HG03571 (cell line): ENCODE data around the gene HNRNPH3.

Source experiments
- ATAC-seq: cut with Tn5 transposase; IDR thresholded peaks from one replicate; pipeline ENCODE4 v1.9.1; 2021; ENCODE audit not compliant: unreplicated experiment

Gene HNRNPH3

GRCh38 chr10:68330852-68331454 is 911 bp upstream of the HNRNPH3 start:
- no peak for ATAC-seq

DNA sequence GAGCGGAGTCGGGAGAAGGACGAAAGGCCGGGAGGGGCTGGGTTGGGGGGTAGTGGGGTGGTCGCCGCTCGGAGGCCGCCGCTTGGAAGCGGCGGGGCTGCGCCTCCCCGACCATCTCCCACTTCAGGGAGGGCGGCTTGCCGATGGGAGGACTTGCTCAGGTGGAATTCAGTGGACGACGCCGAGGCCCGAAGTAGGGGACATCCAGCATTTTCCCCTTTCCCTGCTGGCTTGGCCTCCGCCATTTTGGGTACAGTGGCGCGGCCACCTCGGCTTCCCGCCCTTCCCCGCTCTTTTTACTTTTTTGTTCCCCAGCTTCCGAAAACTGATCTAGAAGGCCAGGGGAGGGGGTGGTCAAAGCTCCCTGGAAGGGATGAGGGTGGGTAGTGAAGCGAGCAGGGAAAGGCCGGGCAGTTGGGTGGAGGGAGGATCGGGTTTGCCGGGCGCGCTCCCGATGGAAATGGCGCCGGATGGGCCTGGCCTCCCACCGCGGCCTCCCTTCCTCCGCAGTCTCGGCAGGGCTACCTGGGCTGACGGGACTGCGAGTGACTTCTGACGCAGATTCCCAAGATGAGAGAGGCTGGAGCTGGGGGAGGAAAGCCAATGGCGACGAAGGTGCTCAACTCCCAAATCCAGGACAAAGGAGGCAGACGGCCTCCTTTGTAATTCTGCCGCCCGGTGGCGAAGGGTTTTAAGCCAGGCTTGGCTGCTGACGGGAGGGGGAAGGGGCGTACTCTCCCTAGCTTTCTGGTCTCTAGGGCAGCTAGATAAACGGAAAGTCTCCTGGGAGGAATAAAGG is 594 bp downstream of the HNRNPH3 start, which contains the start of gene PBLD:
PBLD (minus strand) TSS at position 670 of the 799 bp plus-strand sequence. CDS start 26,084 bp downstream, outside the sequence.
- peak; percentile 16 for ATAC-seq

DNA sequence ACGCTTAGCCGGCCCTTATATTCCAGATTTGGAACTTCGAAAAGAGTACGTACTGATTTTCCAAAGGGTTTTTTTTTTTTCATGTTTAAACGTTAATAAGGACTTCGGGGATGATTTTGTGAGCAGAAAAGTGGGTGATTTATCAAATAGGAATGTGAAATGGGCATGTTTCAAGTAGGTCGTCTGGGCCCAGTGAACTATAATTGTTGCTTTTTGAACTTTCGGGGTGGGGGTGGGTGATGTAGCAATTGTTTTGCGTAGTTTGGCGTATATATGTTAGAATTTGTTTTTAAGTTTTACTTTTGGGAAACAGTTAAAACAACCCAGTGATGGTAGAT is 1.2 kb downstream of the HNRNPH3 start:
- ATAC-seq: no peak

DNA sequence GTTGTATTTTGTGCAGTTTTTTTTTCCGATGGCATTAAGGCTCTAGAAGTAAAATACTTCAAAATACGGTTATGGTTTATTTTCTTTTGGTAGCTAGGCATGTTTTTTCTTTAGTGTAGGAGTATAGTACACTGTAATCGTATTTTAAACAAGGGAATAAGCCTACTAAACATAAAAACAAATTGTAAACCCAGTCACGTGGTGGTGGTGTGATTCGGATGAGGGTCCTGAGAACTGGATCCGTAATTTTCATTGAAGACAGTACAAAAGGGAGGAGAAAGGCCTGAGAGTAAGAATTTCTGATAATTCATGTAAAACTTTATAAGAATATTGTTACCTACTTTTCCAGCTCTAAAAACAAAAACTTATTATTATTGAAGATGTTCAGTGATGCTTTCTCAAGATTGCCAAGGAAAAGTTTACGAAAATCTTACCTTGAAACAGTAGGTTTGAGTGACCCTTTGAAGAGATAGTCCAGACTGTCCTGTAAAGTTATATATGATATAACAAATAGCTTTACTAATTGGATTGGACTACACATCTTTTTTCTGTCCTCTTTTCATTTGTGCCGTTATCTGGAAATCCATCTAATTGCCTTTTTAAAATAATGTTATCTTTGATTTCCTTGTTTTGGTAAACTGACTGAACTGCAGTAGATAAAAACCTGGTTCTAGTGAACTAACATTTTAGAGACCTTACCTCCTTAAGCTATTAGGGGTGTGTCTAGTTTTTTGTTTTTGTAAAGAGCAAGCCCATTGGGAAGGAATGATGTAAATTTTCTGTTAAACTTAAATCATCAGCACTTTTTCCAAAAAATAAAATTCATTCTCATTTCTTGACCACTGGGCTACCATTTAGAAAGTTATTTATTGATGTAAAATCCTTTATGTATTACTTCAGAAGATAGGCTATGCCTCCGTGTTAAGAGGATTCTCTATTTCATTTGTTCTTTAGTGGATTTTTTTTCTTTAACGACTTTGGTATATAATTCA is 1.9 kb downstream of the HNRNPH3 start:
- no peak for ATAC-seq

- ATAC-seq: no peak
These were observed 3.0 kb downstream of the HNRNPH3 start for GRCh38 chr10:68334672-68335467.

DNA sequence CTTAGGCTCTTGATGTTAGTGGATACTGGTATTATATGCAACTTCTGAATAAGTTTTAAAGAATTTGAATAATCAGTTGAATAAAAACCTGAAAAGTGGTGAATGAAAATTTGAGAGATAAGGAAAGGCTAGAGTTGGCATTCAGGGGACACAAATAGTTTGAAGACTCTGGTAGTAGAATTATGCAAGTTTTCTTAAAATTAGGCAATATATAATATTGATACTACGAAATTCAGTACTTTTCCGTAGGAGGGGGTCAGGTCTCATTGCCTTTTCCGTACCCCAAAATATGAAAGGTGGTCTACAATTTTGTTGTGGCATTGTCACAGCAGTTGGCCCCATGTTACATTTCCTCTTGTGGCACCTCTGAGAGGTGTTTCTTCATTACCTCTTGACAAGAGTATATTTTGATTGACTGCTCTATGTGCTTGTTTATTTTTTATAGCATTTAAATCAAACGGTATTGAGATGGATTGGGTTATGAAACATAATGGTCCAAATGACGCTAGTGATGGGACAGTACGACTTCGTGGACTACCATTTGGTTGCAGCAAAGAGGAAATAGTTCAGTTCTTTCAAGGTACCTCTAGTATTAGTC is 5.0 kb downstream of the HNRNPH3 start:
- ATAC-seq: no peak

GRCh38 chr10:68340358-68341080 is 8.7 kb downstream of the HNRNPH3 start:
- ATAC-seq: no peak

- ATAC-seq: no peak
These were observed 11.1 kb downstream of the HNRNPH3 start for GRCh38 chr10:68342909-68343516.

GRCh38 chr10:68345621-68346020 is 13.8 kb downstream of the HNRNPH3 start:
- no peak for ATAC-seq

DNA sequence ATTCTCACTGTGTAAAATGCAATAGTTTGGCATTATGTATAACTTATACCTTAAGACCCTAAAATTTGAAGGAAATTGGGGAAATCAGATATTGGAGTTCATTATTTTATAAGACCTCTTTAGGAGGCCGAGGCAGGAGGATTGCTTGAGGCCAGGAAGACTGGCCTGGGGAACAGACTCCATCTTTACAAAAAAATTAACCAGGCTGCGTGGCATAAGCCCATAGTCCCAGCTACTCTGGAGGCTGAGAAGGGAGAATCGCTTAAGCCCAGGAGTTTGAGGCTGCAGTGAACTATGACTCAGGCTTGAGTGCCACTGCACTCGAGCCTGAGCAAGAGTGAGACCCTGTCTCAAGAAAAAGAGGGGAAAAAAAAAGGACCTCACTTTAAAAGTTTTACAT is 14.9 kb downstream of the HNRNPH3 start:
- no peak for ATAC-seq

DNA sequence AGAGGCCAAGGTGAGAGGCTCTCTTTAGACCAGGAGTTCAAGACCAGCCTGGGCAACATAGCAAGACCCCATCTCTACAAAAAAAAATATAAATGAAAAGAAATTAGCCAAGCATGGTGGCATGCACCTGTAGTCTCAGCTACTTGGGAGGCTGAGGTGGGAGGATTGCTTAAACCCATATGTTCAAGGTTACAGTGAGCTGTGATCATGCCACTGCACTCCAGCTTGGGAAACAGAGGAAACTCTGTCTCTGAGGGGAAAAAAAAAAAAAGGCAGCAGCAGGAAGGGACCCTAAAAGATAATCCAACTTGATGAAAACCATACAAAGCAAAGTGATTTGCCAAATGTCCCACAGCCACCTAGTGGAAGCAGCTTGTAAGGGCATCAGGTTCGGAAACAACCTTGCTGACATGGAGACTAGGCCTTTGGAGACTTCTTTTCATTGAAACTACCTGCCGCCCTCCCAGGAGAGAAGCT is 16.4 kb downstream of the HNRNPH3 start:
- no peak for ATAC-seq

DNA sequence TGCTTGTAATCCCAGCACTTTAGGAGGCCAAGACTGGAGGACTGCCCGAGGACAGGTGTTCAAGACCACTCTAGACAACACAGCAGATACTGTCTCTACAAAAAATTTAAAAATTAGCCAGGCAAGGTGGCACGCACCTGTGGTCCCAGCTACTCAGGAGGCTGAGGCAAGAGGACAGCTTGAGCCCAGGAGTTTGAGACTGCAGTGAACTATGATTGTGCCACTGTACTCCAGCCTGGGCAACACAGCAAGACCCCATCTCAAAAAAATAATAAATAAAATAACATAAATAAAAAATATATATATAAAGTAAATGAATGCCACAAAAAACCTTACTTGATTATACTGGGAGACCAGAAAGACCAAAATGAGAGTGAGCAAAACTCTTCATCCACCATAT is 21.7 kb downstream of the HNRNPH3 start:
- ATAC-seq: no peak

- no peak for ATAC-seq
These were observed 27.3 kb downstream of the HNRNPH3 start for GRCh38 chr10:68359189-68359588.

- ATAC-seq: no peak
These were observed 30.7 kb downstream of the HNRNPH3 start for GRCh38 chr10:68362590-68362989.

DNA sequence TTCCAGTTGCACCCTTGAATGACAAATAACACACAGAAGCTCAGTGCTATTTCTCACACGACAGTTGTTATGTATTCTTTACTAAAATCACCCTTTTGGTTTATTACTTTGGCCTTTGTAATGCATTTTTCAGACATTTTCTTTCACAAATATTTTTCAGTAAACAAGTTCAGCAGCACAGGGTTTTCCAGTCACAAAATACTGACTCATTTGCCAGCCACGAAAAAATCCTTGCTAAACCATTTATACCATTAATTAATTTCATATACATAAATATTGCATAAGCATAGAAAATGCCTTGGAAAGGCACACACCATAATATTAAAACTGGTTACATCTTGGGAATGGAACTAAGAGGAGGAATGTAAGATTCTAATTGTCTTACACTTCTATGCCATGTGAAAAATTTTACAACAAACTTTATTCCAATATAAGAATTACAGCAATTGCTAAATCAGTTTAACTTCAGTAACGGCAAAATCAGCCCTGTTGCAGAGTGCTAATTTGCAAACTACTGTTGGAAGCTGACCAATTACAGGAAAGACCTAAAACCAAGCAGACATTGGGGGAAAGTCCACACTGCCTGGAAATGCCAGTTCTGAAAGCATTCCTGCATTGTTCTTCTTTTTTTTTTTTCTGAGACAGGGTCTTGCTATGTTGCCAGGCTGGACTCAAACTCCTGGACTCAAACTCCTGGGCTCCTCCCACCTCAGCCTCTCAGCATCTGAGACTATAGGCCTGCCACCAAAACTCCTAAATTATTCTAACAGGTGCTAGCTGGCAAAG is 32.4 kb downstream of the HNRNPH3 start:
- ATAC-seq: no peak

DNA sequence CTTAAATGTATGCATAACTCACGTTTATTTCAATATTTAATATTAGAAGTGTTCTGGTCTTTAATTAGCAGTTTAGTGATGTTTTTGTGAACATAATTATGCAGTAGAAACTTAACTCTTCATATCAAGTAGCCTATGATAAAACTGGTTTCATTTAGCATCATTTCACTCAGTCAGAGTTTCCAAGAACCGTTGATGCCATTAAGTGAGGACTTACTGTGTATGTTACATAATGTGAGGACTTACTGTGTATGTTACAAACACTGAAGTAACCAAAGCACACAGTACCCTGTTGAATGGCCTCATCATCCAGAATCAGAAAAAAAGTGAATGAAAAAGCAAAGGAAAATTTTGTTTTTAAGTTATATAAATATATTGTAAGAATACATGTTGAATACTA is 33.7 kb downstream of the HNRNPH3 start:
- ATAC-seq: no peak

- ATAC-seq: no peak
These were observed 34.7 kb downstream of the HNRNPH3 start for GRCh38 chr10:68366600-68366999.

DNA sequence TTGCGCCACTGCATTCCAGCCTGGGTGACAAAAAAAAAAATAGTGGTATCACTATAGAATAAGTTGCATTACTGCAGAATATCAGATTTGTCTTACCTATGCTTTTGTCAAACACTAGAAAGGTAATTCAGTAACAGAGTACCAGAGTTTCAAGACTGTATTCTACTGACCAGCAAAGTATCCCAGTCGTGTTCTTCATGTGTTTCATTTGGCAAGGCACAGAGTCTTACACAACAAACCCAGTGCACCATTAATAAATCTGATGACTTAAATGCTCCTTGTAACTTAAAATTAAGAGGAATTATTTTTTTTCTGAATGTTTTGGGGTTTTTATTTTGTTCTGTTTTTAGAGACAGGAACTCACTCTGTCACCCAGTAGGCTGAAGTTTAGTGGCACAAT is 35.3 kb downstream of the HNRNPH3 start:
- ATAC-seq: no peak
